HG03558 (cell line): Measurements from ENCODE around the gene FSCN2.
"Not testable (repeated sequence)": the region's sequence is repeated elsewhere in the genome, so short reads cannot be mapped to it uniquely, and the experiment has no call there.

Source experiments
- ATAC-seq: cut with Tn5 transposase; IDR thresholded peaks from one replicate; pipeline ENCODE4 v1.9.1; 2021; ENCODE audit warnings: moderate number of reproducible peaks; ENCODE audit not compliant: unreplicated experiment; ENCODE audit errors: extremely low read depth

The FSCN2 gene

GRCh38 chr17:81524039-81524864 lies 3.9 kb upstream of the FSCN2 start:
- ATAC-seq: no peak

GRCh38 chr17:81524865-81525159 lies 3.4 kb upstream of the FSCN2 start:
- no peak for ATAC-seq

DNA sequence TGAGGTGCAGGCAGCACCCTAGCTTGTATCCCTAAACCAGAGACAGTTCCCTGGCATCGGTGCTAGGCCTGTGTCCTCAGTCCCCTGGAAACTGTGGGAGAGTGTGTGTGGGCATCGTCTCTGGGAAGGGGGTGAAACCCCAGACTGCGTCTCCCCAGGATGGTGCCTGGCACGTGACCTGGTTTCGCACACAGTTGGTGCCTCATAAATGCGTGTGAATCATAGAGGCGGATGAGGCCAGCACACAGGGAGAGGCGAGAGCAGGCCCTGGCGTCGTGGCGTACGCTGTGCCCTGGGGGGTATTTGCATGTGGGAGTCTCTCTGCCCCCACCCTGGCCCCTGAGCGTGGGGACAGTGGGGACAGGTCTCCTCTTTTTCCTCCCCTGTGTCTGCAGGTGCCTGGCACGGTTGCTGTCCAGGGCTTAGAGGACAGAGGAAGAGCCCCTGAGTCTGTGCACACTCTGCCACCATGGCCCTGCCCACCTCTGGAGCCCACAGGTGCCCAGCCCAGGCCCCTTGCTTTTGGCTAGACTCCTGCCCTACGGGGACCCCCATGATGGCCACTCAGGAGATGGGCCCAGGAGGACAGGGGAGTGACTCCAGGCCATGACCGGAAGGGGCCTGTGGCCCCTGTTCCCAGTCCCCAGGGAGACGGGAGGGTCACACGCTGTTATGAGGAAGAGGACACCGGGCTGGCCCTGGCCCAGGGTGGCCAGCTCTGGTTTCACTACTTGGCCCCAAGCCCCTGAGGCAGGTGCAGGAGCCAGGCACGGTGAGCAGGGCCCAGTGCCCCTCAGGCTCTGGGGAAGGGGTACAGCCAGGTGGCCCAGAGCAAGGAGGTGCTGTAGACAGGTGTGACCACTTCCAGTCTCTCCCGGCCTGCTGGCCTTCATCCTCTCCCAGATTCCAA lies 1.3 kb upstream of the FSCN2 start:
- ATAC-seq: no peak

- no peak for ATAC-seq
These were observed 140 bp downstream of the FSCN2 start for GRCh38 chr17:81528384-81528650.

DNA sequence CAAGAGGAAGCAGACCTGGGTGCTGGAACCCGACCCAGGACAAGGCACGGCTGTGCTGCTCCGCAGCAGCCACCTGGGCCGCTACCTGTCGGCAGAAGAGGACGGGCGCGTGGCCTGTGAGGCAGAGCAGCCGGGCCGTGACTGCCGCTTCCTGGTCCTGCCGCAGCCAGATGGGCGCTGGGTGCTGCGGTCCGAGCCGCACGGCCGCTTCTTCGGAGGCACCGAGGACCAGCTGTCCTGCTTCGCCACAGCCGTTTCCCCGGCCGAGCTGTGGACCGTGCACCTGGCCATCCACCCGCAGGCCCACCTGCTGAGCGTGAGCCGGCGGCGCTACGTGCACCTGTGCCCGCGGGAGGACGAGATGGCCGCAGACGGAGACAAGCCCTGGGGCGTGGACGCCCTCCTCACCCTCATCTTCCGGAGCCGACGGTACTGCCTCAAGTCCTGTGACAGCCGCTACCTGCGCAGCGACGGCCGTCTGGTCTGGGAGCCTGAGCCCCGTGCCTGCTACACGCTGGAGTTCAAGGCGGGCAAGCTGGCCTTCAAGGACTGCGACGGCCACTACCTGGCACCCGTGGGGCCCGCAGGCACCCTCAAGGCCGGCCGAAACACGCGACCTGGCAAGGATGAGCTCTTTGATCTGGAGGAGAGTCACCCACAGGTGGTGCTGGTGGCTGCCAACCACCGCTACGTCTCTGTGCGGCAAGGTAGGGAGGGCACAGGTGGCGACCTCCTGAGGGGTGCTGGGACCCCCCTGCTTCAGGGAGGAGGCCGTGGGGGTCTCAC lies 667 bp downstream of the FSCN2 start:
- no peak for ATAC-seq

DNA sequence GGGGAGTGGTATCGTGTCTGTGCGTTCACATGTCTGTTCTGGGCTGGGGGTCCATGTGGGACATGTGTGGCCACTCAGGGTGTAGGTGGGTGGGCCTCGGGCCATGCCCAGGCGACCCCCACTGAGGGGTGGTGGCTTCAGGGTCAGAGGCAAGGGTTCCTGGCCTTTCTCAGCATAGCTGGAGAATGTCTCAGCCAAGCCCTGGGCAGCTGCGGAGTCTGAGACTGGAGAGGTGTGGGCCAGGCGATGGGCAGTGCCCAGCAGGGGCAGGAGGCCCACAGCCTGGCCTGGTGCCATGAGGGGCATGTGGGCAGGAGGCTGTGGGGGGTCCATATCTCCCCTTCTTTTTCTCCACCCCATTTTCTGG lies 1.2 kb downstream of the FSCN2 start:
- ATAC-seq: no peak

- not testable (repeated sequence) for ATAC-seq
These were observed 2.8 kb downstream of the FSCN2 start for GRCh38 chr17:81531013-81531412.

DNA sequence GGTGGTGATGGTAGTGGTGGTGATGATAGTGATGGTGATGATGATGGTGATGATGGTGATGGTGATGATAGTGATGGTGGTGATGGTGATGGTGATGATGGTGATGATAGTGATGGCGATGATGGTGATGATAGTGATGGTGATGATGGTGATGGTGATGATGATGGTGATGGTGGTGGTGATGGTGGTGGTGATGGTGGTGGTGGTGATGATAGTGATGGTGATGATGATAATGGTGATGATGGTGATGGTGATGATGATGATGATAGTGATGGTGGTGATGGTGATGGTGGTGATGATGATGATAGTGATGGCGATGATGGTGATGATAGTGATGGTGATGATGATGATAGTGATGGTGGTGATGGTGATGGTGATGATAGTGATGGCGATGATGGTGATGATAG lies 3.8 kb downstream of the FSCN2 start:
- not testable (repeated sequence) for ATAC-seq

DNA sequence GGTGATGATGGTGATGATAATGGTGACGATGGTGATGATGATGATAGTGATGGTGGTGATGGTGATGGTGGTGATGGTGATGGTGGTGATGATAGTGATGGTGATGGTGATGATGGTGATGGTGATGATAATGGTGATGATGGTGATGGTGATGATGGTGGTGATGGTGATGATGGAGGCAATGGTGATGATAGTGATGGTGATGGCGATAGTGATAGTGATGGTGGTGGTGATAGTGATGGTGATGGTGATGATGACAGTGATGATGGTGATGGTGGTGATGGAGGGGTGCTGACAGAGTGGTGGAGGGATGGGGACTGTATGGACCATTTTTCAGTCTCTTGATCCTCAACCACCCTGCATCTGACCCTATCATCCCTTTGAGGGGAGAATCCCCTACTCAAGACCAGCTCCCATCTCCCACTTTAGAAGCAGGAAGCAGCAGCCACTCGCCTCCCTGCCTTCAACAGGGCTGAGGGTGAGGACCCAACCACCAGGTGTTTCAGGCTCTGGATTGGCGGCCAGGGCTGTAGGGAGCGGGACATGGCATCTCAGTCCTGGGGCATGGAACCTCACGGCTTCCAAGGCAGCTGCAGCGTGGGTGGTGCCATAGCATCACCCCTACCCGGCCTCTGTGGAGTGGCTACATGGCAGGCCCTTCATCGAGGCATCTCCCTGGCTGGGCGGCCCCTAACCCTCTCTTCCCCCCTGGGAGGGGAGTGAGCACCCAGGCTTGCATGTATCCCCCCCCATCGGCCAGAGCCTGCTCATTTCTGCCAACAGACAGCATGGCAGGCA lies 4.5 kb downstream of the FSCN2 start:
- no peak for ATAC-seq

- ATAC-seq: no peak
These were observed 5.4 kb downstream of the FSCN2 start for GRCh38 chr17:81533339-81534141.

- ATAC-seq: no peak
These were observed 6.2 kb downstream of the FSCN2 start for GRCh38 chr17:81534157-81535006.

- no peak for ATAC-seq
These were observed 6.8 kb downstream of the FSCN2 start for GRCh38 chr17:81535007-81535328.

- ATAC-seq: no peak
These were observed 7.5 kb downstream of the FSCN2 start for GRCh38 chr17:81535480-81536298.

DNA sequence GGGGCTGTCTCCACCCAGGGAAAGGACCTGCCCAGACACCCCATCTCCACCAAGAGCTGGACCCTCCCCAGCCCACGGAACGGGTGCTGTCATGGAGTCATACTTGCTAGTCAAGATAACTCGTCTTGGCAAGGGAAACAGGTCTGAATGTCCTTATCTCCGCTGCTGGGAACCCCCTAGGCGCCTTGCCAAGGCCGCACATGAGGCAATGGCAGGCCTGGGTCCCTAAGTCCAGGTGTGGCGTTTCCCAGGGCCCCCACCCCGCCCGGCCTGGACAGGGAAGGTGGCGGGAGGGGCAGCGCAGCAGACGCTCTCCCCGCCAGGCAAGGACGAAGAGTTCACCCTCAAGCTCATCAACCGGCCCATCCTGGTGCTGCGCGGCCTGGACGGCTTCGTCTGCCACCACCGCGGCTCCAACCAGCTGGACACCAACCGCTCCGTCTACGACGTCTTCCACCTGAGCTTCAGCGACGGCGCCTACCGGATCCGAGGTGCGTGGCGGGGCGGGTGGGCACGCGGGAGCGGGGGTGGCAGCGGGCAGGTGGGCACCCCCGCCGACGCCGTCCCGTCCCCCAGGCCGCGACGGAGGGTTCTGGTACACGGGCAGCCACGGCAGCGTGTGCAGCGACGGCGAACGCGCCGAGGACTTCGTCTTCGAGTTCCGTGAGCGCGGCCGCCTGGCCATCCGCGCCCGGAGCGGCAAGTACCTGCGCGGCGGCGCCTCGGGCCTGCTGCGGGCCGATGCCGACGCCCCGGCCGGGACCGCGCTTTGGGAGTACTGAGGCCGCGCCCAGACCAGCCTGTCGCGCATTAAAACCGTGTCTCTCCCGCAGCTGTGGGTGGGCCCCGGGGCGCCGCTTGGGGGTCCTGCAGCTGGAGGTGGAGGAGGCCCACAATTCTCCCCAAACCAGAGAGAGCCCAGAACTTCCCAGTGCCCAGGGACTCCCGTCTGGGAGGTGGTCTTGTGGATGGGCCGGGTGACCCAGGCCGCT lies 8.4 kb downstream of the FSCN2 start:
- ATAC-seq: no peak

DNA sequence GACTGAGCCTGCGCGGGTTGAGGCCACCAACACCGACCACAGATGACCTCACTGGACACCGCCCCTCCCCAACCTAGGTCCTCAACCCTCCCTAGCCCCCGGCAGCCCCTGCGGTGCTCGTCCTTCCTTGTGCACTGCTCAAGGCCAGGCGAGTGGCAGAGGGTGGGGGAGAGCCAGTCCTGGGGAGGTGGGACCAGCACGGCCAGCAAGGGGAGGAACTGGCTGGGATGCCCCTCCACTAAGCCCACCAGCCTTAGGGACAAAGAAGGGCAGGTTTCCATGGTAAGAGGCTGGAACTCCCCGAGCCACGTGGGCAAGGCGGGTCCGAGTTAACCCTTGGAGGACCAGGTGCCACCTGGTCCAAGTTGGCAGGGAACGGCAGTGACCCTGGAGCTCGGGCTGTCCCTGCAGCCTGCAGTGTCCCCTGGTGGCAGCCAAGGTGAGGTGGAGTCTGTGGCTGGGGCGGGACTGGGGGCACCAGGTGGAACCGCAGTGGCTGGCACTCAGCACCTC lies 9.2 kb downstream of the FSCN2 start:
- no peak for ATAC-seq

DNA sequence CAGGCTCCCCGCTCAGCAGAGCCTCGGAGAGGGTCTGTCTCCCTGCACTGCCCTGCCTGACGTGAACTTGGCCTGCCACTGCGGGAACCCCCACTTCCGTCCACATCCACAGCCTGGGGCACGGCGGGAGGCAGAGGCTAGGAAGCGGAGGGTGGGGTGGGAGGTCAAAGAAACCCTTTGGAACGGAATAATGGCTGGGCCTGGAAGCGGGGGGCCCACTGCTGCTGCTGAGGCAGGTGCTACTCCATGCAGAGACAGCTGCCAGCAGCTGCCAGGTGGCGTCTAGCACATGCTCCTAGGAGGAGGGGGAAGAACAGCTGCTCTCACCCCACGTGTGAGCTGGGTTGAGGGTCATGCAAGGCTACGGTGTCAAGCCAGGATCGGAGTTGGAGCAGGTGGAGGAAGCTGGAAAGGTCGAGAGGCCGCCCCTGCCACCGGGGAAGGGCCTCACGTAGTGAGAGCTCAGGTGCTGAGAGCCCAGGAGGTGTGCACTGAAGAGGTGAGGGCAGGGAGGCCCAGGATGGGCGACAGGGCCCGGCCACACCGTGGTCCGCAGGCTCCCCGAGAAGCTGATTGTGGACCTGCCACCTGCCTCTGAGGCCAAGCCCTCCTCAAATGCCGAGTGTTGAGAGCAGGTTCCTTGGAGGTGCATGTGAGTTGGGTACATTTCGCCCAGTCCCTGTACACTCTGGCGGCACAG lies 9.8 kb downstream of the FSCN2 start:
- no peak for ATAC-seq
